ENCODE results near the gene PRTN3.

PRTN3 gene

DNA sequence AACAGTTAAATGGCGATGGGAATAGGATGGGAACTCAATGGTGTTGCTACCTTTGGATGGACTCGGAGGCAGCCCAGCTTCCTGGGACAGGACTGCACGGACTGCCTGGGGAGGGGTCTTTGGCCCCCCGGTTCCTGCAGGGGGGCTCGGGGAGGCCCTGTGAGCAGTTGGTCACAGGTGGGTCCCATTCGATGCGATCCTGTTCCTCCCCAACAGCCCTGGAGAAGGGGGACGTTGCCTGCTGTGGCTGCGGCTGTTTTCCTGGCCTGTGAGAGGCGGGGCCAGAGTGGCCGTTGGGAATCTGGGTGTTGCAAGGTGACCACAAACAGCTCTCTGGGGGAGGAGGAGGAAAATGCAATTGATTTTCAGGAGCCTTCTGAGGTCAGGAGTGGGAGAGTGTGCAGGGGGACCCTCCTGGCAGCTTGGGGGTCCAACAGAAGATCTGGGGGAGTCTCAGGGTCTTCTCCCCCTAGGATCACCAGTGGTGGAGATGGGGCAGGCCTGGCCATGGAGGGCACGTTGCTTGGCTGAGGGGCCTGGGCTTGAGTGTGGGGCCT, 17.2 kb upstream of the PRTN3 start:
- no peak for DNase-seq (ENCODE audit: extremely low read depth, low read depth)
- no peak for TF ChIP-seq CTCF (IDR thresholded peaks at IDR 0.05; ENCODE audit: low read depth, low read length)

- no peak for DNase-seq (ENCODE audit: extremely low read depth, low read depth)
- no peak for TF ChIP-seq CTCF (IDR thresholded peaks at IDR 0.05; ENCODE audit: low read depth, low read length)
Measured at GRCh38 chr19:824885-825284, 15.9 kb upstream of the PRTN3 start.

DNA sequence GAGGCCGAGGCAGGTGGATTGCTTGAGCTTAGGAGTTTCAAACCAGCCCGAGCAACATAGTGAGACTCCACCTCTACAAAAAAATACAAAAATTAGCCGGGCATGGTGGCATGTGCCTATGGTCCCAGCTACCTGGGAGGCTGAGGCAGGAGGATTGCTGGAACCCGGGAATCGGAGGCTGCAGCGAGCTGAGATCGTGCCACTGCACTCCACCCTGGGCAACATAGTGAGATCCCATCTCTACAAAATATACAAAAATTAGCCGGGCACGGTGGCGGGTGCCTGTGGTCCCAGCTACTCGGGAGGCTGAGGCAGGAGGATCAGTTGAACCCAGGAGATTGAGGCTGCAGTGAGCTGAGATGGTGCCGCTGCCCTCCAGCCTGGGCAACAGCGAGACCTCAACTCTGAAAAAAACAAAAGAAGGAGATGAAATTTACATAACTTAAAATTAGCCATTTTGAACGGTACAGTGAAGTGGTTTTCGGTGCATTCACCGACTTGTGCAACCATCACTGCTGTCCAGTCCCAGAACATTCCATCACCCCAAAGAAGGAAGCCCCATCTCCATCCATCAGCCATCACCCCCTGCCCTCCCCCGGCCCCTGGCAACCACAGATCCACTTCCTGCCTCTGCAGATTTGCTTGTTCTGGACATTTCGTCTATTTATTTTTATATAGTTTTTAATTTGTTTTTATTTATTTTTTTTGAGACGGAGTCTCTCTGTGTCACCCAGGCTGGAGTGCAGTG, 14.7 kb upstream of the PRTN3 start:
- no peak for TF ChIP-seq CTCF (IDR thresholded peaks at IDR 0.05; ENCODE audit: low read depth, low read length)
- no peak for DNase-seq (ENCODE audit: extremely low read depth, low read depth)

- TF ChIP-seq CTCF (IDR thresholded peaks at IDR 0.05; ENCODE audit: low read depth, low read length), result no peak
- DNase-seq (ENCODE audit: extremely low read depth, low read depth), result no peak
Measured at GRCh38 chr19:827314-827709, 13.5 kb upstream of the PRTN3 start.

DNA sequence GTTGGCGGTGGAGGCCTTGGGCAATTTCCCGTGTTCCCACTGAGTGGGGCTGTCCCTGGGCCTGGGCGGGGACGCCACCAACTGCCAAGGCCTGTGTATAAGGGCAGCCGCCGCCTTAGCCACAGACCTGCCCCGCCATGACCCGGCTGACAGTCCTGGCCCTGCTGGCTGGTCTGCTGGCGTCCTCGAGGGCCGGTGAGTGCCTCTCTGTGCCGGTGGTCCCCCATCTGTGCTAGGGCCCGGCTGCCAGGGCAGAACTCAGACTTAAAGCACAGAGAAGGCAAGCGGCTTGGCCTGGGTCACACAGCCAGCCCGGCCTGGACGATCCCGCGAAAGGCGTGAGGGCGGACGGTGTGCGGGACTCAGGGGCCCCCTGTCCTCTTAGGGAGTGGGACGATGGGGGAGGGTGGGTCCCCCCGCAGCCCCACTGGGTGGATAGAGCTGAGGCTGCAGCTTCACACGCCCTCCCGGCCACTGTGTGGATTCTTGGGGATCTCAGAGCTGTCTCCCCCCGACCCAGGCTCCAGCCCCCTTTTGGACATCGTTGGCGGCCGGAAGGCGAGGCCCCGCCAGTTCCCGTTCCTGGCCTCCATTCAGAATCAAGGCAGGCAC, 13.0 kb upstream of the PRTN3 start, which contains the start of gene AZU1:
AZU1 (plus strand) TSS at position 128 of the 612 bp plus-strand sequence; CDS start at position 138, 10 bp downstream.
- no peak for TF ChIP-seq CTCF (IDR thresholded peaks at IDR 0.05; ENCODE audit: low read depth, low read length)
- no peak for DNase-seq (ENCODE audit: extremely low read depth, low read depth)

DNA sequence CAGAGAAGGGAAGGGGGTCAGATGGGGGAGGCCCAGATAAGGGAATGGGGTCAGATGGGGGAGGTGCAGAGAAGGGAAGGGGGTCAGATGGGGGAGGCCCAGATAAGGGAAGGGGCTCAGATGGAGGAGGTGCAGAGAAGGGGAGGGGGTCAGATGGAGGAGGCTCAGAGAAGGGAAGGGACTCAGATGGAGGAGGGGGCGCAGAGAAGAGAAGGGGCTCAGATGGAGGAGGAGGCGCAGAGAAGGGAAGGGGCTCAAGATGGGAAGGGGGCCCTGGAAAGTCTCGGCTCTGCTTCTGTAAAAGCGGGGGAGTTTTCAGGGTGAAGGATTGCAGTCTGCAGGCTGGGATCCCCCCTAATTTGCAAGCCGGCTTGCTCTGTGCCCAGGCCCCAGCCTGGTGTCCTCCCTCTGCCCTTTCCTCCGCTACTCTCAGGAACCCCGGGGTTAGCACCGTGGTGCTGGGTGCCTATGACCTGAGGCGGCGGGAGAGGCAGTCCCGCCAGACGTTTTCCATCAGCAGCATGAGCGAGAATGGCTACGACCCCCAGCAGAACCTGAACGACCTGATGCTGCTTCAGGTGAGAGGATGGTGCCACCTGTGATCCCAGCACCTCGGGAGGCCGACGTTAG, 11.6 kb upstream of the PRTN3 start:
- TF ChIP-seq CTCF (IDR thresholded peaks at IDR 0.05; ENCODE audit: low read depth, low read length), result no peak
- DNase-seq (ENCODE audit: extremely low read depth, low read depth), result no peak

Data from AG09319 (cell line).